Measurements from ENCODE around the gene MEGF11. TPM values are rescaled to one million over a fixed set of nuclear protein-coding genes. Genes with fewer than 3 reads are reported as not detected.
A peak's percentile ranks its signal among the peaks of the same experiment; 100 is the strongest.

Gene MEGF11
- polyA plus RNA-seq, 1 donor, result 3.9 TPM

- no peak for DNase-seq
Observed at GRCh38 chr15:66171841-66172240, 81.7 kb downstream of the MEGF11 start.

- DNase-seq, result no peak
Observed at GRCh38 chr15:66170716-66171115, 82.8 kb downstream of the MEGF11 start.

GRCh38 chr15:66170042-66170441 is 83.5 kb downstream of the MEGF11 start:
- DNase-seq, result no peak

GRCh38 chr15:66169625-66170024 is 83.9 kb downstream of the MEGF11 start:
- DNase-seq, result no peak

GRCh38 chr15:66169023-66169422 is 84.5 kb downstream of the MEGF11 start:
- no peak for DNase-seq

- no peak for DNase-seq
Observed at GRCh38 chr15:66167854-66168253, 85.7 kb downstream of the MEGF11 start.

- DNase-seq, result no peak
Observed at GRCh38 chr15:66165856-66166255, 87.7 kb downstream of the MEGF11 start.

- no peak for DNase-seq
Observed at GRCh38 chr15:66164788-66165187, 88.8 kb downstream of the MEGF11 start.

GRCh38 chr15:66163553-66163952 is 90.0 kb downstream of the MEGF11 start:
- DNase-seq, result no peak

GRCh38 chr15:66162286-66162685 is 91.3 kb downstream of the MEGF11 start:
- DNase-seq, result no peak

- DNase-seq, result no peak
Observed at GRCh38 chr15:66161575-66162118, 91.9 kb downstream of the MEGF11 start.

- DNase-seq, result no peak
Observed at GRCh38 chr15:66161108-66161507, 92.4 kb downstream of the MEGF11 start.

GRCh38 chr15:66157507-66157906 is 96.0 kb downstream of the MEGF11 start:
- no peak for DNase-seq

- DNase-seq, result no peak
Observed at GRCh38 chr15:66156310-66156975, 97.1 kb downstream of the MEGF11 start.

GRCh38 chr15:66155065-66155464 is 98.5 kb downstream of the MEGF11 start:
- no peak for DNase-seq

GRCh38 chr15:66154581-66154980 is 99.0 kb downstream of the MEGF11 start:
- no peak for DNase-seq

- peak; percentile 45 for DNase-seq
Observed at GRCh38 chr15:66153549-66154415, 99.8 kb downstream of the MEGF11 start.

- no peak for DNase-seq
Observed at GRCh38 chr15:66152650-66153049, 100.9 kb downstream of the MEGF11 start.

- DNase-seq, result no peak
Observed at GRCh38 chr15:66151809-66152208, 101.7 kb downstream of the MEGF11 start.

GRCh38 chr15:66149871-66150270 is 103.7 kb downstream of the MEGF11 start:
- no peak for DNase-seq

GRCh38 chr15:66148187-66148586 is 105.4 kb downstream of the MEGF11 start:
- no peak for DNase-seq

GRCh38 chr15:66147440-66147839 is 106.1 kb downstream of the MEGF11 start:
- DNase-seq, result no peak

GRCh38 chr15:66145726-66146182 is 107.8 kb downstream of the MEGF11 start:
- no peak for DNase-seq
